HCT116 (cell line): ENCODE data around the gene ZBTB34. TPM values are rescaled to one million over a fixed set of nuclear protein-coding genes. Genes with fewer than 3 reads are reported as not detected.

Experiments
- ATAC-seq: fragments of 200-7000 bp; cut with Tn5 transposase; 2 replicates; pipeline ENCODE4 v1.9.1; 2020; ENCODE audit warnings: mild to moderate bottlenecking, moderate library complexity
- BruUV-seq: library from RNA; stranded (reverse); fragments of 400-500 nt; replicated peaks from 2 replicates; lab custom pipeline; 2021; lab: Mats Ljungman, UMichigan
- CTCF ChIA-PET: fragments of 300-600 bp; sonication (Branson Sonifier 250); formaldehyde crosslinking; loops from one replicate; lab custom pipeline; 2021; ENCODE audit warnings: antibody characterized with exemption; lab: Charles Lee
- POLR2A ChIA-PET: fragments of 300-600, 350-600 bp; sonication (Branson Sonifier 250); formaldehyde crosslinking; loops from one replicate; lab custom pipeline; 2021; ENCODE audit warnings: antibody characterized with exemption; lab: Charles Lee
- RAD21 ChIA-PET, 2 experiments: fragments of 300-600 bp; sonication (Branson Sonifier 250); formaldehyde crosslinking; loops; one replicate each; lab custom pipeline; 2023; ENCODE audit warnings: low total read pairs in 2 of 2; ENCODE audit not compliant: uncharacterized antibody in 2 of 2, unreplicated experiment in 2 of 2, low non-redundant PET in 1 of 2; lab: Charles Lee
- DNase-seq: peaks from one replicate; pipeline ENCODE4 v3.0.0-alpha.2; 2010; ENCODE audit warnings: low read depth, low spot score
- H2AFZ ChIP-seq: fragments of 200-600 bp; shearing (Covaris generic), sonication (generic); 2 replicates; pipeline ENCODE4 v1.6.1; 2017; ENCODE audit warnings: low read depth, mixed run types, mixed read lengths, antibody characterized with exemption, low read length; ENCODE audit not compliant: poor library complexity, severe bottlenecking
- H3K27ac ChIP-seq: 2 replicates; pipeline ENCODE4 v1.5.1; 2012; ENCODE audit warnings: low read depth, low read length
- H3K27me3 ChIP-seq: fragments of 200-600 bp; sonication (generic); 2 replicates; pipeline ENCODE4 v1.6.1; 2016; ENCODE audit warnings: mixed run types, low read length, mixed read lengths; ENCODE audit not compliant: insufficient read depth
- H3K36me3 ChIP-seq, 2 experiments: fragments of 200-500 bp in 1 of 2; fragments of 200-600 bp in 1 of 2; sonication (Bioruptor generic) in 1 of 2; sonication (generic) in 1 of 2; 2 replicates each; pipeline versions ENCODE4 v1.5.1 to v1.6.1; 2014 to 2016; ENCODE audit warnings: low read length in 2 of 2, inconsistent platforms in 1 of 2, mixed read lengths in 1 of 2, mixed run types in 1 of 2; ENCODE audit not compliant: insufficient read depth in 2 of 2, control insufficient read depth in 1 of 2
- H3K4me1 ChIP-seq, 2 experiments: fragments of 200-600 bp in 1 of 2; sonication (generic) in 1 of 2; 2 replicates each; pipeline versions ENCODE4 v1.5.1 to v1.6.1; 2012 to 2017; ENCODE audit warnings: low read length in 2 of 2, inconsistent platforms in 1 of 2, mild to moderate bottlenecking in 1 of 2, mixed read lengths in 1 of 2, mixed run types in 1 of 2, moderate library complexity in 1 of 2; ENCODE audit not compliant: insufficient read depth in 2 of 2, control insufficient read depth in 1 of 2
- H3K4me2 ChIP-seq: fragments of 200-600 bp; sonication (generic); 2 replicates; pipeline ENCODE4 v1.6.1; 2017; ENCODE audit warnings: mixed run types, low read length, mixed read lengths
- H3K4me3 ChIP-seq, 2 experiments: fragments of 200-600 bp in 1 of 2; sonication (generic) in 1 of 2; replicated peaks in 1 of 2; 2 replicates each; pipeline ENCODE4 v1.5.1; 2011 to 2016; ENCODE audit warnings: low read length in 2 of 2, control low read depth in 1 of 2, low read depth in 1 of 2, mild to moderate bottlenecking in 1 of 2, mixed read lengths in 1 of 2, mixed run types in 1 of 2
- H3K79me2 ChIP-seq: fragments of 200-600 bp; sonication (generic); 2 replicates; pipeline ENCODE4 v1.6.1; 2017; ENCODE audit warnings: mild to moderate bottlenecking, mixed run types, low read length, moderate library complexity, mixed read lengths; ENCODE audit not compliant: insufficient read depth
- H3K9ac ChIP-seq: fragments of 200-600 bp; sonication (generic); 2 replicates; pipeline ENCODE4 v1.6.1; 2016; ENCODE audit warnings: low read length, mixed read lengths
- H3K9me2 ChIP-seq: fragments of 200-600 bp; sonication (generic), shearing (Covaris generic); 2 replicates; pipeline ENCODE4 v1.6.1; 2017; ENCODE audit warnings: mixed run types, mild to moderate bottlenecking, moderate library complexity; ENCODE audit not compliant: insufficient read depth
- H3K9me3 ChIP-seq, 2 experiments: fragments of 200-500 bp in 1 of 2; fragments of 200-600 bp in 1 of 2; sonication (Bioruptor generic) in 1 of 2; sonication (generic) in 1 of 2; 2 replicates each; pipeline ENCODE4 v1.6.1; 2014 to 2017; ENCODE audit warnings: low read length in 2 of 2, mixed read lengths in 2 of 2, inconsistent platforms in 1 of 2, low read depth in 1 of 2, mild to moderate bottlenecking in 1 of 2, mixed run types in 1 of 2, moderate library complexity in 1 of 2; ENCODE audit not compliant: control insufficient read depth in 1 of 2, insufficient read depth in 1 of 2
- H4K20me1 ChIP-seq: fragments of 200-600 bp; sonication (generic), shearing (Covaris generic); 2 replicates; pipeline ENCODE4 v1.6.1; 2017; ENCODE audit warnings: mixed run types, mild to moderate bottlenecking, moderate library complexity; ENCODE audit not compliant: insufficient read depth
- ATF3 ChIP-seq: IDR thresholded peaks from 2 replicates; pipeline ENCODE4 v1.6.1; 2012
- CTCF ChIP-seq, 3 experiments: fragments of 200-600 bp in 1 of 3; sonication (generic) in 1 of 3; IDR thresholded peaks in 2 of 3; conservative IDR thresholded peaks in 1 of 3; 2 replicates each; pipeline ENCODE4 v1.5.1; 2012 to 2017; ENCODE audit warnings: low read depth in 2 of 3, low read length in 2 of 3, antibody characterized with exemption in 1 of 3, borderline replicate concordance in 1 of 3, control low read depth in 1 of 3, mild to moderate bottlenecking in 1 of 3, mixed read lengths in 1 of 3, mixed run types in 1 of 3, moderate library complexity in 1 of 3; ENCODE audit not compliant: insufficient read depth in 1 of 3
- EGR1 ChIP-seq: IDR thresholded peaks from 2 replicates; pipeline ENCODE4 v1.6.1; 2012; ENCODE audit warnings: low read depth
- ELF1 ChIP-seq: IDR thresholded peaks from 2 replicates; pipeline ENCODE4 v1.6.1; 2012; ENCODE audit warnings: low read depth, borderline replicate concordance
- EZH2 ChIP-seq: fragments of 200-600 bp; sonication (generic); IDR thresholded peaks from 2 replicates; pipeline ENCODE4 v1.6.1; 2017; ENCODE audit warnings: antibody characterized with exemption, mixed run types
- POLR2A ChIP-seq: IDR thresholded peaks from 2 replicates; pipeline ENCODE4 v1.7.0; 2011; ENCODE audit warnings: borderline replicate concordance; ENCODE audit not compliant: insufficient read depth, insufficient read length; ENCODE audit errors: extremely low read depth
- RAD21 ChIP-seq: IDR thresholded peaks from 2 replicates; pipeline ENCODE4 v1.6.1; 2012; ENCODE audit warnings: low read depth, mild to moderate bottlenecking
- REST ChIP-seq: IDR thresholded peaks from 2 replicates; pipeline ENCODE4 v1.6.1; 2012; ENCODE audit warnings: low read depth
- SP1 ChIP-seq: IDR thresholded peaks from 2 replicates; pipeline ENCODE4 v1.6.1; 2012; ENCODE audit warnings: low read depth
- SRF ChIP-seq: IDR thresholded peaks from 2 replicates; pipeline ENCODE4 v1.6.1; 2012; ENCODE audit warnings: low read depth
- YY1 ChIP-seq: IDR thresholded peaks from 2 replicates; pipeline ENCODE4 v1.6.1; 2011; ENCODE audit warnings: low read length, low read depth, moderate library complexity, mild to moderate bottlenecking; ENCODE audit not compliant: insufficient replicate concordance; ENCODE audit errors: extremely low read depth
- ZBTB33 ChIP-seq: IDR thresholded peaks from 2 replicates; pipeline ENCODE4 v1.6.1; 2011; ENCODE audit warnings: mild to moderate bottlenecking, low read length, moderate library complexity; ENCODE audit not compliant: insufficient replicate concordance; ENCODE audit errors: extremely low read depth
- intact Hi-C: fragments of 100-400 bp; cut with micrococcal nuclease; formaldehyde crosslinking; loops from 2 replicates; pipeline ENCODE4 v1.10.0; 2022
- total RNA-seq: library from RNA; stranded (reverse); gene quantifications from one replicate; pipeline ENCODE4 v1.2.1, GENCODE V29; 2021; ENCODE audit not compliant: unreplicated experiment

The ZBTB34 gene
- total RNA-seq, 1 experiment from 2014 or later, result 5.6 TPM

GRCh38 chr9:126836216-126836615, 24.2 kb upstream of the ZBTB34 start:
- Histone ChIP-seq H3K9me3 (no peaks in the 10 kb centered on the region), H3K79me2 (no peaks in the 10 kb centered on the region; the same call in 1 of the 2 replicates), H3K36me3 (peaks cover 4 to 20% of the 10 kb centered on the region in 2 experiments; a peak in 2 of 4 replicates), H3K4me1 (no peaks in the 10 kb centered on the region), H3K27ac (no peak overlapping the region), H3K9ac (no peak overlapping the region), H3K9me2 (no peaks in the 10 kb centered on the region), H3K27me3 (no peaks in the 10 kb centered on the region), H4K20me1 (no peaks in the 10 kb centered on the region), H3K4me3 (no peak overlapping the region), H3K4me2 (no peak overlapping the region), H2AFZ (no peak overlapping the region)
- CTCF ChIA-PET, result no interaction called here
- no TSS peak for BruUV-seq
- DNase-seq (no peak), ATAC-seq (no peak)
- POLR2A ChIA-PET, result no interaction called here
- TF ChIP-seq REST, result no peak
- TF ChIP-seq ZBTB33, result no peak
- no peak for TF ChIP-seq CTCF (IDR thresholded peaks at IDR 0.05 in 2 of 3, conservative IDR thresholded peaks at IDR 0.05 in 1 of 3; ENCODE audit: borderline replicate concordance in 1 of 3, insufficient read depth in 1 of 3, low read depth in 2 of 3, low read length in 2 of 3)
- no peak for TF ChIP-seq SP1
- no peak for TF ChIP-seq SRF
- no peak for TF ChIP-seq ELF1
- TF ChIP-seq EGR1, result no peak
- TF ChIP-seq YY1, result no peak
- no peak for TF ChIP-seq EZH2
- no peak for TF ChIP-seq ATF3
- TF ChIP-seq POLR2A, result no peak
- TF ChIP-seq RAD21, result no peak
- RAD21 ChIA-PET, result no interaction called here
- intact Hi-C loops, result no loop called here
